ENCODE results near the gene SYNDIG1L.

The SYNDIG1L gene

DNA sequence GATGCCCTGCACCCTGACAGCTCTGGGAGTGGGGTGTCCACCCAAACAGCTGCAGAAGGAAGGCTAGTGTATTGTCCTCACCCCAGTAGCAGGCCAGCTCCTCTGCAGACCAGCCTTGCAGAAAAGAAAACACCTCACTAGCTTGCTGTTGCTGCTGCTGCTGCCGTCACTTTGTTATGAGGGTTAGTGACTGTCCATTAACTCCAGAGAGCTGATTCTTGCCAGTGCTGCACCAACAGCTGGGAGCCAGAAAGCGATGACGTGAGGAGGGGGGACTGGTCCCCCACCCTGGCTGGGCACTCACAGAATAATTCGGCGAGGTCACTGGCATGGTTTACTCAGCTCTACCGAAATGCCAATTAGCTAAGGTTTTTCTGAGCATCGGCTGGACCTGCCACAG lies 2.8 kb downstream of the SYNDIG1L start:
- Histone ChIP-seq H3K27ac (replicated peaks) (no peak overlapping the region), H3K4me3 (replicated peaks; ENCODE audit: insufficient read depth, low read length) (no peak overlapping the region), H3K27me3 (ENCODE audit: insufficient read depth, poor library complexity, severe bottlenecking) (no peaks in the 10 kb centered on the region)
- no peak for DNase-seq (ENCODE audit: low read depth in 1 of 2, low spot score in 1 of 2)
- no peak for TF ChIP-seq SPI1 (IDR thresholded peaks at IDR 0.05; ENCODE audit: borderline replicate concordance, low read depth)
- no peak for TF ChIP-seq POLR2AphosphoS5 (IDR thresholded peaks at IDR 0.05; ENCODE audit: low read depth)
- no peak for TF ChIP-seq GABPA (IDR thresholded peaks at IDR 0.05; ENCODE audit: low read depth)
- TF ChIP-seq, protein P1, sequence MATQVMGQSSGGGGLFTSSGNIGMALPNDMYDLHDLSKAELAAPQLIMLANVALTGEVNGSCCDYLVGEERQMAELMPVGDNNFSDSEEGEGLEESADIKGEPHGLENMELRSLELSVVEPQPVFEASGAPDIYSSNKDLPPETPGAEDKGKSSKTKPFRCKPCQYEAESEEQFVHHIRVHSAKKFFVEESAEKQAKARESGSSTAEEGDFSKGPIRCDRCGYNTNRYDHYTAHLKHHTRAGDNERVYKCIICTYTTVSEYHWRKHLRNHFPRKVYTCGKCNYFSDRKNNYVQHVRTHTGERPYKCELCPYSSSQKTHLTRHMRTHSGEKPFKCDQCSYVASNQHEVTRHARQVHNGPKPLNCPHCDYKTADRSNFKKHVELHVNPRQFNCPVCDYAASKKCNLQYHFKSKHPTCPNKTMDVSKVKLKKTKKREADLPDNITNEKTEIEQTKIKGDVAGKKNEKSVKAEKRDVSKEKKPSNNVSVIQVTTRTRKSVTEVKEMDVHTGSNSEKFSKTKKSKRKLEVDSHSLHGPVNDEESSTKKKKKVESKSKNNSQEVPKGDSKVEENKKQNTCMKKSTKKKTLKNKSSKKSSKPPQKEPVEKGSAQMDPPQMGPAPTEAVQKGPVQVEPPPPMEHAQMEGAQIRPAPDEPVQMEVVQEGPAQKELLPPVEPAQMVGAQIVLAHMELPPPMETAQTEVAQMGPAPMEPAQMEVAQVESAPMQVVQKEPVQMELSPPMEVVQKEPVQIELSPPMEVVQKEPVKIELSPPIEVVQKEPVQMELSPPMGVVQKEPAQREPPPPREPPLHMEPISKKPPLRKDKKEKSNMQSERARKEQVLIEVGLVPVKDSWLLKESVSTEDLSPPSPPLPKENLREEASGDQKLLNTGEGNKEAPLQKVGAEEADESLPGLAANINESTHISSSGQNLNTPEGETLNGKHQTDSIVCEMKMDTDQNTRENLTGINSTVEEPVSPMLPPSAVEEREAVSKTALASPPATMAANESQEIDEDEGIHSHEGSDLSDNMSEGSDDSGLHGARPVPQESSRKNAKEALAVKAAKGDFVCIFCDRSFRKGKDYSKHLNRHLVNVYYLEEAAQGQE (IDR thresholded peaks at IDR 0.05; ENCODE audit: insufficient replicate concordance, low read depth), result no peak

DNA sequence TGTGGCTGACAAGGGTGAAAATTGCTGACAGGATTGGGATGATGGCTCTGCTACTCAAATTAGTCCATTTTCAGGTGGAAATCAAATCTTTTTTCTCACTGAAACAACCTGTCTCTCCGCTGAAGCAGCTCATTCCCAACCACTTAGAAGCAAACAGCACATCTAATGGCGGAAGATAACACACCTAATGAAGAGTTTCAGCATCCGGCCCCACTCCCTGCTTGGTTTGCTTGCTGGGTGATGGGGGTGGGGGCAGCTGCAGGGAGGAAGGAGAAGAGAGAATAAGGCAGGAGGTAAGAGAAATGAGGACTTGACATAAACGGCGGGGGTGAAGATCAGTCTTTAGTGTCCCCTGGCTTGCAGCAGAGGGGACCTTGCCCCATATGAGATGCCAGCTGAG lies 4.0 kb downstream of the SYNDIG1L start:
- H3K27ac ChIP-seq (replicated peaks), result no peak overlapping the region
- no peak overlapping the region for H3K4me3 ChIP-seq (replicated peaks; ENCODE audit: insufficient read depth, low read length)
- TF ChIP-seq CTCF (IDR thresholded peaks at IDR 0.05; ENCODE audit: insufficient read depth, low read length) (no peak), SPI1 (IDR thresholded peaks at IDR 0.05; ENCODE audit: borderline replicate concordance, low read depth) (no peak), GABPA (IDR thresholded peaks at IDR 0.05; ENCODE audit: low read depth) (no peak), POLR2AphosphoS5 (IDR thresholded peaks at IDR 0.05; ENCODE audit: low read depth) (no peak)
- TF ChIP-seq, protein P1 (IDR thresholded peaks at IDR 0.05; ENCODE audit: insufficient replicate concordance, low read depth), result no peak
- DNase-seq (ENCODE audit: low read depth in 1 of 2, low spot score in 1 of 2), result no peak
- no peaks in the 10 kb centered on the region for H3K27me3 ChIP-seq (ENCODE audit: insufficient read depth, poor library complexity, severe bottlenecking)

DNA sequence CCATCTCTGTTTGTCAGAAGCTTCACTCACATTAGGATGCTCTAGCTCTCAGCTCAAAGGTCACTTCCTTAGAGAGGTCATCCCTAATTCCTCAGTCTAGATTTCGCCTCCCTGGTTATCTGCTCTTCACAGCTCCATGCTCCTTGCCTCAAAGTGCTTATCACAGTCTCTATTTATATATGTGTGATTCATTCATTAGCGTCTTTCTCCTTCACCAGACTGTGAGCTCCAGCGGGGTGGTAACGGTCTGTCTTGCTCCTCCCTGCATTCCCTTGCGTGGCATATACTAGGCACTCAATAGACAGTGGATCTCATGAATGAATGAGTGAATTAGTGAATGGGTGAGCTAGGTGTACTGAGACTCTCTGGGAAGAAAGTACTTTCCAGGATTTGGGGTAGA lies 6.9 kb downstream of the SYNDIG1L start:
- TF ChIP-seq, protein P1 (IDR thresholded peaks at IDR 0.05; ENCODE audit: insufficient replicate concordance, low read depth), result no peak
- no peak for TF ChIP-seq GABPA (IDR thresholded peaks at IDR 0.05; ENCODE audit: low read depth)
- no peak for TF ChIP-seq CTCF (IDR thresholded peaks at IDR 0.05; ENCODE audit: insufficient read depth, low read length)
- no peak for DNase-seq (ENCODE audit: low read depth in 1 of 2, low spot score in 1 of 2)
- H3K27ac ChIP-seq (replicated peaks), result no peak overlapping the region
- no peaks in the 10 kb centered on the region for H3K27me3 ChIP-seq (ENCODE audit: insufficient read depth, poor library complexity, severe bottlenecking)
- no peak overlapping the region for H3K4me3 ChIP-seq (replicated peaks; ENCODE audit: insufficient read depth, low read length)

DNA sequence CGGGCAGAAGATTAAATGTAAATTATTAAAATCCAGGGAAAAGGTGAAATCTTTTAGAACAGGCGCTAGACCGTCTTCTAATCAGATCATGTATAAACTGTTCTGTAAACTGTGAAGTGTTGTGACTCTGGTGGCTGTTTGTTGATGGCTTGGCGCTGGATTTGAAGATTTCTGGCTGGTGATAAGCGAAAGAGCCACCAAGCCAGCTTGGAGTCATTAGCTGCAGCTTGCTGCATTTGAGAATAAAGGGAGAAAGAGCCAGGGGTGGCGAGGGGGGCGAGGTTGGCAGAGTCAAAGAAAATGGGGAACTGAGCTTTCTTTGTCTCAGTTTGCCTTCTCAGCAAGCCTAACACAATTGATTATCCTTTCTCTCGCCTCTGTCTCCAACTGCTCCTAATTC lies 8.0 kb downstream of the SYNDIG1L start:
- TF ChIP-seq, protein P1 (IDR thresholded peaks at IDR 0.05; ENCODE audit: insufficient replicate concordance, low read depth), result no peak
- no peak for TF ChIP-seq POLR2AphosphoS5 (IDR thresholded peaks at IDR 0.05; ENCODE audit: low read depth)
- no peak for TF ChIP-seq SPI1 (IDR thresholded peaks at IDR 0.05; ENCODE audit: borderline replicate concordance, low read depth)
- TF ChIP-seq CTCF (IDR thresholded peaks at IDR 0.05; ENCODE audit: insufficient read depth, low read length), result no peak
- no peak for TF ChIP-seq GABPA (IDR thresholded peaks at IDR 0.05; ENCODE audit: low read depth)
- Histone ChIP-seq H3K27me3 (ENCODE audit: insufficient read depth, poor library complexity, severe bottlenecking) (no peaks in the 10 kb centered on the region), H3K4me3 (replicated peaks; ENCODE audit: insufficient read depth, low read length) (no peak overlapping the region), H3K27ac (replicated peaks) (no peak overlapping the region)
- DNase-seq (ENCODE audit: low read depth in 1 of 2, low spot score in 1 of 2), result no peak

All from HL-60 (cell line).